ENCODE results near the gene ZDHHC6. TPM values are rescaled to one million over a fixed set of nuclear protein-coding genes. Genes with fewer than 3 reads are reported as not detected.

ZDHHC6 gene
- total and polyA plus RNA-seq, 2 donors (not counting 1 experiment from before 2014, with no cell fraction given), result 30.5 to 61.2 TPM

GRCh38 chr10:112424651-112425050, 22.1 kb downstream of the ZDHHC6 start:
- ChIA-PET POLR2A (interaction anchor here (0.7 kb wide), 1 partner anchor 1766 kb away, joined by 5 read pairs; no protein-coding TSS in a partner anchor), CTCF (interaction anchor here (1.2 to 1.8 kb wide), 2 partner anchors 11 to 48 kb away, joined by 3 to 8 read pairs; no protein-coding TSS in a partner anchor)
- no peak overlapping the region for H3K4me3 Mint-ChIP-seq
- H3K27ac ChIP-seq (ENCODE audit: low read length in 2 of 2), result no peak overlapping the region
- no peaks in the 10 kb centered on the region for H3K27me3 ChIP-seq (replicated peaks in 1 of 4; ENCODE audit: control extremely low read depth in 1 of 4, control insufficient read depth in 3 of 4, insufficient read depth in 4 of 4, low read length in 3 of 4)
- no peaks in the 10 kb centered on the region for H3K9me3 Mint-ChIP-seq (ENCODE audit: insufficient read depth)
- H3K4me1 Mint-ChIP-seq, result peaks cover 10% of the 10 kb centered on the region
- H3K9me3 ChIP-seq (ENCODE audit: control extremely low read depth in 1 of 3, control insufficient read depth in 2 of 3, insufficient read depth in 1 of 3, low read length in 2 of 3), result no peaks in the 10 kb centered on the region
- H3K9ac ChIP-seq (ENCODE audit: low read length), result no peak overlapping the region
- intact Hi-C loops (cut with micrococcal nuclease), result no loop called here
- TF ChIP-seq CTCF (IDR thresholded peaks at IDR 0.05), result no peak
- TF ChIP-seq EZH2 (IDR thresholded peaks at IDR 0.05; ENCODE audit: borderline replicate concordance, insufficient read depth, low read depth, low read length, poor library complexity, severe bottlenecking), result no peak
- peaks cover 3 to 5% of the 10 kb centered on the region in 2 donors for H3K4me1 ChIP-seq (ENCODE audit: control insufficient read depth in 2 of 2, insufficient read depth in 2 of 2, low read length in 2 of 2)
- WGBS (ENCODE audit: insufficient coverage), result no CpG with 5 or more reads among the region's 2 CpGs
- H3K79me2 ChIP-seq (ENCODE audit: control insufficient read depth, insufficient read depth, low read length), result no peaks in the 10 kb centered on the region
- peaks cover 24 to 77% of the 10 kb centered on the region in 2 experiments for H3K36me3 ChIP-seq (replicated peaks in 1 of 2; ENCODE audit: control extremely low read depth in 1 of 2, control insufficient read depth in 1 of 2, extremely low read depth in 1 of 2, insufficient read depth in 2 of 2, low read length in 1 of 2)
- ATAC-seq (ENCODE audit: low read depth), result no peak
- DNase-seq, result no peak
- no peak overlapping the region for H3K4me2 ChIP-seq (replicated peaks; ENCODE audit: low read depth, low read length, poor library complexity, severe bottlenecking)
- H3K27ac Mint-ChIP-seq, result no peak overlapping the region
- no peak overlapping the region for H2AFZ ChIP-seq (ENCODE audit: insufficient read depth, low read depth, low read length, poor library complexity, severe bottlenecking)
- no peak overlapping the region for H3K4me3 ChIP-seq (ENCODE audit: control extremely low read depth in 1 of 5, extremely low read depth in 1 of 5, insufficient read depth in 1 of 5, low read depth in 2 of 5, low read length in 4 of 5)
- no peaks in the 10 kb centered on the region for H3K27me3 Mint-ChIP-seq
- H4K20me1 ChIP-seq (ENCODE audit: control insufficient read depth, insufficient read depth, low read length, poor library complexity, severe bottlenecking), result no peaks in the 10 kb centered on the region

- no peak for DNase-seq
- intact Hi-C loops (cut with micrococcal nuclease), result no loop called here
- Histone ChIP-seq H3K9me3 (ENCODE audit: control extremely low read depth in 1 of 3, control insufficient read depth in 2 of 3, insufficient read depth in 1 of 3, low read length in 2 of 3) (no peaks in the 10 kb centered on the region), H3K27ac (ENCODE audit: low read length in 2 of 2) (no peak overlapping the region), H3K9ac (ENCODE audit: low read length) (no peak overlapping the region), H3K79me2 (ENCODE audit: control insufficient read depth, insufficient read depth, low read length) (no peaks in the 10 kb centered on the region), H3K4me2 (replicated peaks; ENCODE audit: low read depth, low read length, poor library complexity, severe bottlenecking) (no peak overlapping the region), H3K4me3 (ENCODE audit: control extremely low read depth in 1 of 5, extremely low read depth in 1 of 5, insufficient read depth in 1 of 5, low read depth in 2 of 5, low read length in 4 of 5) (no peak overlapping the region), H2AFZ (ENCODE audit: insufficient read depth, low read depth, low read length, poor library complexity, severe bottlenecking) (no peak overlapping the region), H4K20me1 (ENCODE audit: control insufficient read depth, insufficient read depth, low read length, poor library complexity, severe bottlenecking) (no peaks in the 10 kb centered on the region), H3K4me1 (ENCODE audit: control insufficient read depth in 2 of 2, insufficient read depth in 2 of 2, low read length in 2 of 2) (no peaks in the 10 kb centered on the region), H3K36me3 (replicated peaks in 1 of 2; ENCODE audit: control extremely low read depth in 1 of 2, control insufficient read depth in 1 of 2, extremely low read depth in 1 of 2, insufficient read depth in 2 of 2, low read length in 1 of 2) (peaks cover 28 to 67% of the 10 kb centered on the region in 2 experiments), H3K27me3 (replicated peaks in 1 of 4; ENCODE audit: control extremely low read depth in 1 of 4, control insufficient read depth in 3 of 4, insufficient read depth in 4 of 4, low read length in 3 of 4) (no peaks in the 10 kb centered on the region)
- Mint-ChIP-seq H3K27ac (no peak overlapping the region), H3K27me3 (no peaks in the 10 kb centered on the region), H3K9me3 (ENCODE audit: insufficient read depth) (no peaks in the 10 kb centered on the region), H3K4me1 (no peaks in the 10 kb centered on the region), H3K4me3 (no peak overlapping the region)
- 100% methylated on average over 2 of the region's 3 CpGs for WGBS (ENCODE audit: insufficient coverage)
- ATAC-seq (ENCODE audit: low read depth), result no peak
- TF ChIP-seq EZH2 (IDR thresholded peaks at IDR 0.05; ENCODE audit: borderline replicate concordance, insufficient read depth, low read depth, low read length, poor library complexity, severe bottlenecking) (no peak), CTCF (IDR thresholded peaks at IDR 0.05) (no peak)
- ChIA-PET POLR2A (no interaction called here), CTCF (no interaction called here)
Measured at GRCh38 chr10:112421731-112422130, 25.0 kb downstream of the ZDHHC6 start.

Data from B cell (primary cell).